HEK293T (cell line): Measurements from ENCODE around the gene NEMP1.

Source experiments
- ARNT ChIP-seq: fragments of 450-650 bp; IDR thresholded peaks from 2 replicates; pipeline ENCODE4 v1.6.1; 2017; ENCODE audit warnings: mild to moderate bottlenecking
- BHLHE40 ChIP-seq: fragments of 450-650 bp; IDR thresholded peaks from 2 replicates; pipeline ENCODE4 v1.6.1; 2016; ENCODE audit warnings: mild to moderate bottlenecking, moderate library complexity, borderline replicate concordance
- FOXK2 ChIP-seq: fragments of 450-650 bp; IDR thresholded peaks from 2 replicates; pipeline ENCODE4 v1.6.1; 2016; ENCODE audit warnings: mild to moderate bottlenecking
- FOXM1 ChIP-seq: fragments of 450-650 bp; IDR thresholded peaks from 2 replicates; pipeline ENCODE4 v1.6.1; 2017; ENCODE audit warnings: mild to moderate bottlenecking, borderline replicate concordance
- HDGF ChIP-seq: fragments of 450-650 bp; IDR thresholded peaks from 2 replicates; pipeline ENCODE4 v1.6.1; 2017; ENCODE audit warnings: antibody characterized with exemption, borderline replicate concordance
- NFRKB ChIP-seq: fragments of 450-650 bp; IDR thresholded peaks from 2 replicates; pipeline ENCODE4 v1.6.1; 2016; ENCODE audit warnings: mild to moderate bottlenecking, moderate library complexity
- SP1 ChIP-seq: fragments of 450-650 bp; IDR thresholded peaks from 2 replicates; pipeline ENCODE4 v1.6.1; 2017
- SUZ12 ChIP-seq: fragments of 450-650 bp; IDR thresholded peaks from 2 replicates; pipeline ENCODE4 v1.6.1; 2016; ENCODE audit warnings: mild to moderate bottlenecking
- ZNF384 ChIP-seq: fragments of 450-650 bp; IDR thresholded peaks from 2 replicates; pipeline ENCODE4 v1.6.1; 2016

DNA sequence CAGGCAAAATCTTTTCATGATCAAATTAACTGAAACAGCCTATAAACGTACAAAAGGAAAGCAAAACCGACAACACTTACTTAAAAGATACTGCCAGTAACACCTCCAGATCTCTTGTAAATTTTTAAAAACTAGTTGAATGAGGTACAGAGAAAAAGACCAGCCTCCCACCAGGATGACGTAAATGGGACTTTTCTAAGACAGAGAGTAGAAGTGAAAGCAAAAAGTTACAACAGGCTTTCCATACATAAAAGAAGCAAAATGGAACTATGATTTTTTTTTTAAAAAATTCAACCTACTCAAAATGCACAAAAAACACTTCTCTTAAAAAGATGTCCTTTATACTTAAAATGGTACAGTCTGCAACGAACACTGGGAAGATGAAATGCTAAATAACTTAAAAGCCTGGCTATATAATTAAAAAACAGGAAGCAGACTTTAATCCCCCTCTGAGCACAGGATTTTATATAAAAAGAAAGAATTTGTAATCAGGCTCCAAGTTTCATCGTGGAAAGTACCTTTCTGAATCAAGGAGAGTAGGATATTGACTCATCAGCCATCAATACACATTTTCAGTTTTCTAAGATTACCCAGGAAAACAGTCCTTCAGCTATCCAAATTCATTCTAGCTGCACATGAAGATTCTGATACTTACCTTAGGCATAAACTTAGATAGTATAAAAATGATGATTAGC lies 14.5 kb downstream of the NEMP1 start:
- TF ChIP-seq SP1 (no peak), ARNT (no peak), FOXK2 (no peak), ZNF384 (no peak), SUZ12 (no peak), HDGF (no peak), BHLHE40 (no peak), NFRKB (no peak), FOXM1 (no peak)
